T-helper 17 cell (primary cell): ENCODE data around the gene ZNF18. TPM values are rescaled to one million over a fixed set of nuclear protein-coding genes. Genes with fewer than 3 reads are reported as not detected.
"Not testable (repeated sequence)": the region's sequence is repeated elsewhere in the genome, so short reads cannot be mapped to it uniquely, and the experiment has no call there.

ENCODE experiments used
- ATAC-seq: fragments of 150-1000 bp; cut with Tn5 transposase; 2 replicates; pipeline ENCODE4 v1.10.0; 2021; ENCODE audit warnings: mild to moderate bottlenecking, moderate library complexity
- DNase-seq, 3 donors: peaks; one replicate each; pipeline versions ENCODE4 v3.0.0 to v3.0.0-alpha.2; 2020 to 2021
- H3K9me3 ChIP-seq: one replicate; pipeline ENCODE4 v1.7.0; 2013; ENCODE audit warnings: low read length, mild to moderate bottlenecking; ENCODE audit not compliant: control insufficient read depth, poor library complexity, severe bottlenecking
- H3K27ac Mint-ChIP-seq: one replicate; pipeline ENCODE4 v1.8.0; 2022; ENCODE audit warnings: mild to moderate bottlenecking, moderate library complexity, mixed read lengths
- H3K27me3 Mint-ChIP-seq: one replicate; pipeline ENCODE4 v1.8.0; 2022; ENCODE audit warnings: mixed read lengths
- H3K36me3 Mint-ChIP-seq: one replicate; pipeline ENCODE4 v1.8.0; 2022; ENCODE audit warnings: low read depth, mixed read lengths
- H3K4me1 Mint-ChIP-seq: one replicate; pipeline ENCODE4 v1.8.0; 2022; ENCODE audit warnings: mild to moderate bottlenecking, mixed read lengths
- H3K4me3 Mint-ChIP-seq: one replicate; pipeline ENCODE4 v1.8.0; 2022; ENCODE audit warnings: mild to moderate bottlenecking, moderate library complexity, mixed read lengths
- total RNA-seq, 4 donors: library from RNA in 2 of 4; stranded (reverse) in 2 of 4; gene quantifications; one replicate each; pipeline ENCODE4 v1.2.3 and lab custom pipeline; 2022 to 2026

ZNF18 gene
- total RNA-seq, 2 donors from 2014 or later = 13.9 to 15.0 TPM

DNA sequence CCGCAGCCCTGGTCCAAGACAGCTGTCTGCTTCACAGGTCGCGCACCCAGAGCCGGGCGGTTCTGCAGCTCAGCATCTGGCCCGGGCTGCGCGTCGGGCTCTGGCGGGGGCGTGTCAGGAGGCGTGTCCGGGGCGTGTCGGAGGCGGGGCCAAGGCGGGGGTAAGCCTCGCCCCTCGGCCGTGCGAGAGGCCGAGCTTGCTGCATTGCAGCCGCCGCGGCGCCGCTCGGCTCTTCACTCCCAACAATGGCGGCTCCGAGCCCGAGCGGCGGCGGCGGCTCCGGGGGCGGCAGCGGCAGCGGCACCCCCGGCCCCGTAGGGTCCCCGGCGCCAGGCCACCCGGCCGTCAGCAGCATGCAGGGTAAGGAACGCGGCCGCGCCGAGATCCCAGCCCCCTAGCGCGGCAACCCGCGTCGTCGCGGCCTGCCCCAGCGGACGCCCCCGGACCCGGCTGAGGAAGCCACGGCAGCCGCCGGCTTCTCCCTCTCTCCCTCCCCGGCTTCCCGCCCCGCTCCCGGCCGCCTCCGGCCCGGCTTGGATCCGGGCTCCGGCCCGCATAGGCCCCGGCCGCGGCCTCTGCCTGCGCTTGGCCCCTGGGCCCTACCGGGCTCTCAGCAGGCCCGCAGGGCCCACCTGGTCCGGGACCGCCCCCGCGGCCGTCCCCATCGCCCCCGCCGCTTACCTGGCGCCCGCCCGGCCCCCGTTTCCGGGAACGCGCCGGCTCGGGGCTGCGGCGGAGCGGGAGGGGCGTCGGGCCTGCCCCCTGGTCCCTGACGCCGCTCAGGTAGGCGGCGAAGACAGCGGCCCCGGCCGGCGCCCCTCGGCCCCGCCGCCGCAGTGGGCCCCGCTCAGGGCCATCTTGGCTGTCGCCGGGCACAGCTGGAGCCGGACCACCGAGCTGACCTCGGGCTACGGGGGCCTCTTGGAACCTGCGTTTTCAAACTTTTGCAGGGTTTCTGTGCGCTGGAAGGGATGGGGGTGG, 23.7 kb upstream of the ZNF18 start, which contains the start of gene MAP2K4:
MAP2K4 (plus strand) TSS at position 236 of the 981 bp plus-strand sequence; CDS start at position 246, 10 bp downstream.
- peak; percentile 91 to 99 (median 92) for DNase-seq
- Mint-ChIP-seq H3K4me3 (peak within 1 kb of the TSS; percentile 78), H3K36me3 (no peaks in the 10 kb centered on the region), H3K27me3 (no peaks in the 10 kb centered on the region), H3K4me1 (peaks cover 24% of the 10 kb centered on the region), H3K27ac (peak within 1 kb of the TSS; percentile 67)
- peak; percentile 97 for ATAC-seq
- H3K9me3 ChIP-seq = no peaks in the 10 kb centered on the region

DNA sequence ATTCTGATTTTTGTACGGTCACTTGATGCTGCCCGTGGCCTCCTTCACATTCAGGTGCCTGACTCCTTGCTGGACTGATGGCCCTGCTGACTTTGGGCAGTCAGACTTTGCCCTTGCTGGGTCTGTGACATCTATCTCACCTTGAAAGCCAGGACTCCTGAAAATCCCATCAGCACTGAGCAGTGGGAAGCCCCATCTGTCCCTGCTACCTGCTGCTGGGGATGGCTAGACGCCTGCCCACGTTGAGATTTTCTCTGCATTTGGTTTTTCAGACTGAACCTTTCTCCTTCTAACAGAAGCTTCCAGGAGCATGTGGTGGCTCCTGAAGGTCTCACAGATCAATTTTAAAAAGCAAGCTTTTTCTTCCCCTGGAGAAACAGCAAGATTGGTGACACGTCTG, 10.2 kb upstream of the ZNF18 start:
- ATAC-seq (no peak), DNase-seq (no peak)
- Mint-ChIP-seq H3K27me3 (peaks cover 15% of the 10 kb centered on the region), H3K27ac (no peak overlapping the region), H3K4me3 (no peak overlapping the region), H3K36me3 (peaks cover 3% of the 10 kb centered on the region), H3K4me1 (peaks cover 2% of the 10 kb centered on the region)
- no peaks in the 10 kb centered on the region for H3K9me3 ChIP-seq

DNA sequence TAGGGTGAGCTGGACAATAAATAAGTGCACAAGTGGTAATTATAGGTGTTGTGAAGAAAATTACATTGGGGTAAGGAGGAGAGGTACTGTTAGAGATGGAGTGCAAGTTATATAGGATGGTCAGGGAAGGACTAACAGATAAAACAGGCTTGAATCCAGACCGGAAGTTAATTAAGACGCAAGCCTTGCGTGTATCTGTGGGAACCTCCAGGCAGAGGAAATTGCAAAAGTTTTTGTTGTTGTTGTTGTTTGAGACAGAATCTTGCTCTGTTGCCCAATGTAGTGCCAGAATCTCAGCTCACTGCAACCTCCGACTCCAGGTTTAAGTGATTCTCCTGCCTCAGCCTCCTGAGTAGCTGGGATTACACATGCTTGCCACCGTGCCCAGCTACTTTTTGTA, 2.4 kb upstream of the ZNF18 start:
- Mint-ChIP-seq H3K4me1 (peaks cover 16% of the 10 kb centered on the region), H3K27ac (no peak overlapping the region), H3K4me3 (no peak overlapping the region), H3K27me3 (no peaks in the 10 kb centered on the region), H3K36me3 (peaks cover 3% of the 10 kb centered on the region)
- no peaks in the 10 kb centered on the region for H3K9me3 ChIP-seq
- no peak for ATAC-seq
- no peak for DNase-seq

DNA sequence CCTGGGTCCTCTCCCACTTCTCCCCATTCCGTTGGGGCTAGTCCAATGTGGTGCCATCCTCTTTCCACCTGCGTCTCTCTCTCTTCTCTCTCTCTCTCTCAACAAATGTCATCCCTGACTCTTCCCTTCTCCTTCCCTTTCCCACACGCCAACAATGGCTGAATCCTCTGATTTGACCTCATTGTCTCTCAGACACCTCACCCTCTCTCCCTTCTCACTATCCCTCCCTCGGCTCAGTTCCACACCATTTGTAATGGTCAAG, 628 bp upstream of the ZNF18 start:
- H3K9me3 ChIP-seq = no peaks in the 10 kb centered on the region
- Mint-ChIP-seq H3K4me1 (peaks cover 16% of the 10 kb centered on the region), H3K27ac (peak overlapping the region; percentile 81), H3K36me3 (peaks cover 3% of the 10 kb centered on the region), H3K4me3 (peak overlapping the region; percentile 91), H3K27me3 (no peaks in the 10 kb centered on the region)
- DNase-seq = no peak
- no peak for ATAC-seq

DNA sequence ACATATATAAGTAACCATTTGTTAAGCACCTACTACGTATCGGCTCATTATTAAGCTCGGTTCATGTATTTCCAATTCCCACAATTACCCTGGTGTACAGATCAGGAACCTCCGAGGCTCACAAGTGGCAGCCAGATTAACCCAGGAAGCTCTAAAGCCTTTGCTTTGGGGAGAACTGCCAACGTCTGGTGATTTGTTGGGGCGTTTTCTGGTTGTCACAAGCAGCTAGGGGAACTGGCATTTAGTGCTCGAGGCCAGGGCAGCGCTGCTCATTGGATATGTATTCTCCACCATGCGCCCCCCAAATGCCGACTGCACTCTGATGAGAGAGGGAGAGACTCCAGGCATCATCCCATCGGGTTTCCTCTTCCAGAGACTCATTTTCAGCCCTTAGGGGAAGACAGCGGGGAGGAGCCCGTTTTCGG, 541 bp downstream of the ZNF18 start:
- H3K27ac Mint-ChIP-seq = peak overlapping the region; percentile 81
- H3K4me1 Mint-ChIP-seq = peaks cover 16% of the 10 kb centered on the region
- H3K9me3 ChIP-seq = no peaks in the 10 kb centered on the region
- ATAC-seq (peak; percentile 18), DNase-seq (peak in 1 of 3 donors; percentile 17)
- H3K27me3 Mint-ChIP-seq = no peaks in the 10 kb centered on the region
- H3K36me3 Mint-ChIP-seq = peaks cover 3% of the 10 kb centered on the region
- H3K4me3 Mint-ChIP-seq = peak overlapping the region; percentile 91

DNA sequence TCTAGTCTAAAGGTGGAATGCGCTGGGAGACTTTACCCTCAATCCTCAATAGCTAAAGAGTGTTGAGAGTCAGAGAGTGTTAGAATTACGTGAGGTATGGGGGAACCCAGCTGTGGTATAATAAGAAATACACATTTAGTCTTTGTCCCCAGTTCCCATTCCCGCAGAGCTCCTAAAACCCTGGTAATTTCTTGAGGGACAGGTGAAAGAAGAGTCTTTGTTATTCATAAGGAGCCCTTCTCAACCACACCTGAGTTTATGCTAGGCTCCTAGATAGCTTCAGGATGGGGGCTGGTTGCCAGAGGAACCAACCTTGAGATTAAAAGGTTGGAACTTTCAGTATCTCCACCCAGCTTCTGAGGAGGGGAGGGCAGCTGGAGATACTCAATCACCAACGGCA, 5.8 kb downstream of the ZNF18 start:
- Mint-ChIP-seq H3K36me3 (peaks cover 12% of the 10 kb centered on the region), H3K4me3 (no peak overlapping the region), H3K4me1 (peaks cover 24% of the 10 kb centered on the region), H3K27me3 (no peaks in the 10 kb centered on the region), H3K27ac (peak overlapping the region; percentile 39)
- H3K9me3 ChIP-seq = no peaks in the 10 kb centered on the region
- DNase-seq (no peak), ATAC-seq (no peak)

DNA sequence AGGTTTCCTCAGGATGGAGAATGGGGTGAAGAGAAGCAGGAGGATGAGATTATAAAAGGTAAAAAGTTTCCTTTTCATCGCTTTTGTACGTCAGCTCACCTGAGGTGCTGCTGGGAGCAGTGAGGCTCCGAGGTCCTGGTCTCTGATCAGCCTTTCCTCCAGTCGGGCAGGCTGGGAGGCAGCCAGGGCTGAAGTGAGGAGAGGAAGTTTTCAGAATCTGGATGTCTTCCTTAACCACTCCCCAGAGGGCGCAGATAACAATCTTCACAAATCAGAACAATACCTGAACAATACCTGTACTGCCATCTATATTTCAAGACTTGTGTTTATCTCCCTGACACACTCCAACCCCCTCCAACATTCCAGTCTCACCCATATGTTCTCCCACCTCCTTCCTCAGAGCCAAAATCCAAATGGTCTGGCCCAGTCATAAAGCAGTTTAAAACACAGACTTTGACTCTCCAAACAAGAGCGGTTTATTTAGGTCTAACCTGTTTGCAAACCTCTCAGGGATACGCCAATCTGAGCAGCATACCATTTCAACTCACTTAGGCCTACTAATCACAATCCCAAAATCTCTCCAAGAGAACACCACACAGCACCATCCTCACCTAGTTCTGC, 6.8 kb downstream of the ZNF18 start:
- Mint-ChIP-seq H3K4me3 (peak overlapping the region; percentile 9), H3K36me3 (peaks cover 12% of the 10 kb centered on the region), H3K27ac (peak overlapping the region; percentile 39), H3K4me1 (peaks cover 19% of the 10 kb centered on the region), H3K27me3 (no peaks in the 10 kb centered on the region)
- ATAC-seq (no peak), DNase-seq (no peak)
- H3K9me3 ChIP-seq = no peaks in the 10 kb centered on the region

DNA sequence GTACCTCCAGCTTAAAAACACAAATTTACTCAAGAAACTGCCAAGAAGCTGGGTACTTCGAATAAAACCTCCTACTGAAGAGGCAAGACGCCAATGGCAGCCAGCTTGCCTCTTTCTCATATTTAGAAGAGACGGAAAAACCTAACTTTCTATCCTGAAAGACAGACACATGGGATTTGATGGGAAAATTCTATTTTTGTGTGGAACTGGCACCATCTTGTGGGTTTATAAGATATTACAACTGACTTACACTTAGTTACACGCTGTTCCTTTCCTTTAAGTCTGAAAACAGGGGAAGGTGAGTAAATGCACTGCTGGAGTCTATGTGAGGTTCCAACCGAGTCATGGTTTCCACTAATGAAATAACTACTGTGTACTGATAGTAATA, 10.3 kb downstream of the ZNF18 start:
- peaks cover 31% of the 10 kb centered on the region for H3K36me3 Mint-ChIP-seq
- no peak overlapping the region for H3K27ac Mint-ChIP-seq
- H3K4me1 Mint-ChIP-seq = peaks cover 24% of the 10 kb centered on the region
- H3K27me3 Mint-ChIP-seq = no peaks in the 10 kb centered on the region
- DNase-seq (no peak), ATAC-seq (no peak)
- no peak overlapping the region for H3K4me3 Mint-ChIP-seq
- no peaks in the 10 kb centered on the region for H3K9me3 ChIP-seq

DNA sequence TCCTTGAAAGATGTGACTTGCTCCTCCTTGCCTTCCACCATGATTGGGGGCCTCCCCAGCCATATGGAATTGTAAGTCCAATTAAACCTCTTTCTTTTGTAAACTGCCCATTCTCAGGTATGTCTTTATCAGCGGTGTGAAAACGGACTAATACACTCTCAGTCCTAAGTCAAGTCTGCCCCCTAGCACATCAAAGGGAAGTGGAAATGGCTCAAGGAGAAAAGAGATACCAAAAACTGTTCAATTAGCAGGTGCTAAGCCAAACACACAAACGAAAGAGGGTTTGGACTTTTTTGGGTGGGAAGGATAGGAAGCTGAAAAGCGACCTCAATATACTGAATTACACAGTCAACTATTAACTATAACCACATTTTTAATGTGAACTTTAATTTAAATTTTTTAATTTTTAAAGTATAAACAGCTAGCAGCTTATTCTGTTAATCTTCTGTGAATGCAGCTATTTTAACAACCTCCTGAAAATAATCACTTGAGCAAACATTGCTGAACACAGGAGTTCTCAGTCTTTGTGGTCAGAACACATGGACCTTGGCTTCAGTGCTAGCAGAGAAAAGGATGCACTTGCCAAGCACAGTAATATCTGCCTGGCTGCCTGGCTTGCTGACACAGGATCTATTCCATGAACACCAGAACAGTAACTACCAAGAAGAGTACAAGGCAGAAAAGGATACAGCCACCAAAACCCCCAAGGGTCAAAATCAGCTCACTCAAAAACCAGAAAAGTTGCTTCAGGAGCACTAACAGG, 10.9 kb downstream of the ZNF18 start:
- Mint-ChIP-seq H3K27ac (no peak overlapping the region), H3K4me1 (peaks cover 24% of the 10 kb centered on the region), H3K36me3 (peaks cover 31% of the 10 kb centered on the region), H3K4me3 (no peak overlapping the region), H3K27me3 (no peaks in the 10 kb centered on the region)
- H3K9me3 ChIP-seq = no peaks in the 10 kb centered on the region
- no peak for DNase-seq
- ATAC-seq = no peak

DNA sequence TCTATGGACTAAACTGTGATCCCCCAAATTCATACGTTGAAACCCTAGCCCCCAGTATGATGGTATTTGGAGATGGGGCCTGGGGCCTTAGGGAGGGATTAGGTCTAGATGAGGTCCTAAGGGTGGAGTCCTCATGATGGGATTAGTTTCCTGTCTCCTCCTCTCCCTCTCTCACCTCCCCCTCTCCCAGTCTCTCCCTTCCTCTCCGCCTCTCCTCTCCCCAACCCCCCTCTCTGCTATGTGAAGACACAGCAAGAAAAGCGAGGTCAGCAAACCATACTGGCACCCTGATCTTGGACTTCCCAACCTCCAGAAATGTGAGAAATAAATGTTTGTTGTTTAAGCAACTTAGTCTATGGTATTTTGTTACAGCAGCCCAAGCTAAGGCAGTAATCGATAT, 15.4 kb downstream of the ZNF18 start:
- ATAC-seq (no peak), DNase-seq (no peak)
- H3K4me3 Mint-ChIP-seq = no peak overlapping the region
- H3K36me3 Mint-ChIP-seq = peaks cover 21% of the 10 kb centered on the region
- no peaks in the 10 kb centered on the region for H3K27me3 Mint-ChIP-seq
- H3K27ac Mint-ChIP-seq = no peak overlapping the region
- peaks cover 7% of the 10 kb centered on the region for H3K4me1 Mint-ChIP-seq
- H3K9me3 ChIP-seq = no peaks in the 10 kb centered on the region

DNA sequence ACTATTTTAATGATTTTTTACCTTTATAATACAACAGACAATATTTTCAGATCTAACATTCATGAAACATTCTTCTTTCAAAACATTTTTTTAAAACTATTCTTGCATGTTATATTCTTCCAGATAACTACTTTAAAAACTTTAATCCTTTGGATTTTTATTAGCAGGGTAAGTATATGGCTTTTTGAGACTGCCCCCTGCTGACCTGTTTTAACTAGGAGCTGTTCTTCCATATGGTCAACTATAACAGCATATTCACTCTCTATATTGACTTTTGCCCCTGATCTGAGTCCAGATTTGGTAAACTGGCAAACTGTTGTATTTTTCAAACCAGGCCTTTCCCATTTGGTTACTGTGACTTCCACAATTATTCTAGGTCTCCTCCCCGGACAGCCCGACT, 16.5 kb downstream of the ZNF18 start:
- no peak for DNase-seq
- H3K4me3 Mint-ChIP-seq = no peak overlapping the region
- no peak overlapping the region for H3K27ac Mint-ChIP-seq
- H3K4me1 Mint-ChIP-seq = peaks cover 7% of the 10 kb centered on the region
- H3K27me3 Mint-ChIP-seq = no peaks in the 10 kb centered on the region
- ATAC-seq = no peak
- peaks cover 21% of the 10 kb centered on the region for H3K36me3 Mint-ChIP-seq
- no peaks in the 10 kb centered on the region for H3K9me3 ChIP-seq

DNA sequence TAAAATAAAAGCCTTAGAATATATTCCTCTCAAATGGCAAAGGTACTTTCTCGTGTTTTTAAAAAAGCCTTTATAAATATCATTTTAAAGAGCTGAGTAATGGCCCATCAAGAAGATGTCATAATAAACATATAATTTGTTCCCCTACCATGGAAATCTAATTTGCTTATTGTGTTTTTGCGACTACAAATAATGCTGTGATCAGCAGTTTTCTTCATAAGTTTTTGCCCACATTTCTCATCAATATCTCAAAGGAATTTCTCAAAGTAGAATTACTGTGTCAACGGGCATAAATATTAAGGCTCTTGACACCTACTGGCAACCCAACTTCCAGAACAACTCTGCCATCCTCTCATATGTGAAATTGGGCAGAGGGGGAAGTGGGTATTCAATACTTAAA, 17.5 kb downstream of the ZNF18 start:
- H3K9me3 ChIP-seq = no peaks in the 10 kb centered on the region
- ATAC-seq = no peak
- H3K4me3 Mint-ChIP-seq = no peak overlapping the region
- DNase-seq = no peak
- peaks cover 25% of the 10 kb centered on the region for H3K36me3 Mint-ChIP-seq
- no peaks in the 10 kb centered on the region for H3K27me3 Mint-ChIP-seq
- H3K4me1 Mint-ChIP-seq = peaks cover 7% of the 10 kb centered on the region
- H3K27ac Mint-ChIP-seq = no peak overlapping the region

DNA sequence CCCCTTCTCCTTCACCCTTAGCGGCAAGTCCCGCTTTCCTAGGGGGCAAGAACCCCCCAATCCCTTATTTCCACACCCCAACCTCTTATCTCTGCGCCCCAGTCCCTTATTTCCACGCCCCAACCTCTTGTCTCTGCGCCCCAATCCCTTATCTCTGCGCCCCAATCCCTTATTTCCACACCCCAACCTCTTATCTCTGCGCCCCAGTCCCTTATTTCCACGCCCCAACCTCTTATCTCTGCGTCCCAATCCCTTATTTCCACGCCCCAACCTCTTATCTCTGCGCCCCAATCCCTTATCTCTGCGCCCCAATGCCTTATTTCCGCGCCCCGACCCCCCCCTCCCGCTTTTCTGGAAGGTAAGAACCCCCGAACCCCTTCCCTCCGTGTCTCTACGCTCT, 24.5 kb downstream of the ZNF18 start:
- H3K27ac Mint-ChIP-seq, H3K4me1 Mint-ChIP-seq, H3K9me3 ChIP-seq, DNase-seq, H3K27me3 Mint-ChIP-seq, ATAC-seq, H3K4me3 Mint-ChIP-seq, H3K36me3 Mint-ChIP-seq: not testable (repeated sequence)
